ENCODE results near the gene SLC5A10.
"Not testable (repeated sequence)": the region's sequence is repeated elsewhere in the genome, so short reads cannot be mapped to it uniquely, and the experiment has no call there.

SLC5A10 gene

DNA sequence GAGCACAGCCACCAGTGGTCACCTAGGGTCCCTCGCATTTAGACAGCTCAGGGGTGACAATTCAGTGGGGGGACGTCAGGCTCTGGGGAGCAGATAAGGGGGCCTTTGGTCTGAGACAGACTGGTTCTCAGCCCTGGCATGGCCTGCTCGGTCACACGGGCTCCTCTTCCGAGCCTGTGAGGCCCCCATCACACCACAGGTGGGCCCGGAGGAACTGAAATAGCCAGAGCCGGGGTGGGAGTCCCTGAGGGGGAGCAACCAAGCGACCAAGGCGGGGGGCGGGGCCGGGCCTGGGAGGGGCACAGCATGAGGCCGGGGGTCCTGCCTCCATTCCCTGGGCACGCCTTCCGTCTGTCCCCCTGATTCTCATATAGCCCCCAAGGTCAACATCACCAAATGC is 90.4 kb downstream of the SLC5A10 start:
- H3K4me3 ChIP-seq (ENCODE audit: low read depth, low read length) = not testable (repeated sequence)

DNA sequence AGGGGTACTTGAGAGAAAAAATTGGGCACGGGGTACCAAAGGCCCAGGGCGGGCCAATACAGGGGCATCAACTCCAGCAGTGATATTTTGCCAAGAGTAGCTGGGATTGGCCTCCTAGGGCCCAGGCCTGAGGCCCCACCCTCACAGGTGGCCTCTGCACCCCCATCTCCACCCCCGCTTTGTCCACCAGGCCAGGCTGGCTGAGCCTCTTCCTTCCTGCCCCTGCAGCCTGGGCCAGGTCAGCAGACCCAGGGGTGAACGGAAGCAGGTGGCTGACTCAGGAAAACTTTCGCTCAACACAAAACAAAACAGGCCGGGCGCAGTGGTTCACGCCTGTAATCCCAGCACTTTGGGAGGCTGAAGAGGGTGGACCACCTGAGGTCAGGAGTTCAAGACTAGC is 91.1 kb downstream of the SLC5A10 start:
- H3K4me3 ChIP-seq (ENCODE audit: low read depth, low read length) = not testable (repeated sequence)

DNA sequence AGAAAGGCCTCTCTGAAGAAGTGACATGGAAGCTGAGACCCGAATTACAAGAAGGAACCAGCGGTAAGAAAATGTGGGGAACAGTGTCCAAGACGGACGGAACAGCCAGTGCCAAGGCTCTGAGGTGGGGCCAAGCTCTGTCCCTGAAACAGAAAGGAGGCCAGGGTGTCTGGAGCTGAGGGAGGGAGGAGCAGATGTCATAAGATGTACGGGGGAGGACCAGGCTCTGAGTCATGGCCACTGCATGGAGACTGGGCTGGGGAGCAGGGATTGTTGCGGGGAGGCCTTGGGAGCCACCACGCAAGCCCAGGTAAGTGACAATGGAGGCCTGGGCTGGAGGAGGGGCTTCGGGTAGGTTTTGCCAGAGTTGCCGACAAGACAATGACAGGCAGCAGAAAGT is 92.7 kb downstream of the SLC5A10 start:
- not testable (repeated sequence) for H3K4me3 ChIP-seq (ENCODE audit: low read depth, low read length)

DNA sequence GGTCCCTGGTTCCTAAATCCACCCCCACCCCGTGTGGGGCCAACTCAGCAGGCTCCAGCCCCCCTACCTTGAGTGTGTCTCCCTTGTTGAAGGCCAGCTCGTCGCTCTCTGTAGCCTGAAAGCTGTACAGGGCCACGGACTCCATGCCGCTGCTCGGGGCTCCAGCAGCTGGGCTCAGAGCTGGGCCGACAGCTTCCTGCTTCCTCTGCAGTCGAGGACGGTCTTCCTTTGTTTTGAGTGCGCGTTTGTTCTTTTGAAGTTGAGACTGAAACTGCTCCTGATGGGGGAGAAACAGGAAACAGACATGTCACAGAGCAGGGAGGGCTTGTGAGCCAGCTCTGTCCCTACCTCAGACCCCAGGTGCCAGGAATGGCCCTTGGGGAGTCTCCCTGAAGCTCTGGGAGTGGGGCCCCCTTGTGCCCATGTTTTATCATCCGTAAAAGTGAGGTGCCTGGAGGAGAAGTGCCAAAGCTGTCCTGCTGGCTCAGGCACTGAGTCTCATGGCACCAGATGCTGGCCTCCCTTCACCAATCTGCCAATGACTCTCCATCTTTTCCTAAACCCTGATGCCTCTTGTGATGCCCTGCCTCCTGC is 94.9 kb downstream of the SLC5A10 start, which contains the start of gene GRAP:
TSS of gene GRAP (minus strand) at position 176 of the 594 bp plus-strand sequence. CDS start at position 145, 31 bp downstream.
- not testable (repeated sequence) for H3K4me3 ChIP-seq (ENCODE audit: low read depth, low read length)

DNA sequence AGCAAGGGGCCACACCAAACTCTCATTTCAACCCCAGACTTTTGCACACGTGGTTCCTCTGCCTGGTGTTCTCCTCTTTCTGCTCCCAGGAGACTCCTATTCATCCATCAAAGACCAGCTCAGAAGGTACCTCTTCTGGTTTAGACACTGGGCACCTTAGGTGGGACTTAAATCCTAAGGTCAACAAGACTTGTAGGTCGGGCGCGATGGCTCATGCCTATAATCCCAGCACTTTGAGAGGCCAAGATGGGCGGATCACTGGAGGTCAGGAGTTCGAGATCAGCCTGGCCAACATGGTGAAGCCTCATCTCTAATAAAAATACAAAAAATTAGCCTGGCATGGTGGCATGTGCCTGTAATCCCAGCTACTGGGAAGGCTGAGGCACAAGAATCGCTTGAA is 95.5 kb downstream of the SLC5A10 start:
- H3K4me3 ChIP-seq (ENCODE audit: low read depth, low read length) = not testable (repeated sequence)

DNA sequence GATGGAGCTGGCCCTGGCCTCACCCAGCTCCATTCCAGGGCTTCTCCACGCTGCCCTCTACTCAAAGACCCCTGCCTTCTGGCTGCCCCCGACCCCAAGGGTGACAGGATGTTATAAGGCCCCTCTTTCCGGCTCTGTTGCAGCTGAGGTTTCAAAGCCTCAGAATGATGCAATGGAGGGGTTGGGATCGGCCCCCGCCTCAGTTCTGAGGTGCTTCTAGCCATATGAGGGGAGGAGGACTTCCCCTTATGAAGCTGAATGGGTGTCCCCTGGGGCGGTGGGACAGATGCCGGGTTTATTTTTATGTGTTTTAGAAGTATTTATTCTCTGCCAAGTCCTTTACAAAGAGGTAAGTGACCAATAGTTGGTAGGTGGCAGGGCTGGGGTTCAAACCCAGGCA is 96.9 kb downstream of the SLC5A10 start:
- H3K4me3 ChIP-seq (ENCODE audit: low read depth, low read length) = not testable (repeated sequence)

DNA sequence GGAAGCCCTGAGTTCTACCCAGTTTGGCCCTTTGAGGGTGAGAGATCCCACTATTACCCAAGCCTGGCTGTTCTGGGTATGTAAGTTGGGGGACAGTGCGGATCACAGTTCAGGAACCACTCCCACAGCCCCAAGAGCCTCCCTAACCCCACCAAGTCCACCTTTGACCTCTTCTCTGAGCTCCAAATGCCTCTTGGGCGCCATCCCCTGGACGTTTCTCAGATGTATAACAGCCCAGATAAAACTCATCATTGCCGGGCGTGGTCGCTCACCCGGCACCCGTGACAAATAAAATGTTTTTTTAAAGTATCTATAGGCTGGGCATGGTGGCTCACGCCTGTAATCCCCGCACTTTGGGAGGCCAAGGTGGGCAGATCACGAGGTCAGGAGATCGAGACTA is 103.5 kb downstream of the SLC5A10 start:
- not testable (repeated sequence) for H3K4me3 ChIP-seq (ENCODE audit: low read depth, low read length)

DNA sequence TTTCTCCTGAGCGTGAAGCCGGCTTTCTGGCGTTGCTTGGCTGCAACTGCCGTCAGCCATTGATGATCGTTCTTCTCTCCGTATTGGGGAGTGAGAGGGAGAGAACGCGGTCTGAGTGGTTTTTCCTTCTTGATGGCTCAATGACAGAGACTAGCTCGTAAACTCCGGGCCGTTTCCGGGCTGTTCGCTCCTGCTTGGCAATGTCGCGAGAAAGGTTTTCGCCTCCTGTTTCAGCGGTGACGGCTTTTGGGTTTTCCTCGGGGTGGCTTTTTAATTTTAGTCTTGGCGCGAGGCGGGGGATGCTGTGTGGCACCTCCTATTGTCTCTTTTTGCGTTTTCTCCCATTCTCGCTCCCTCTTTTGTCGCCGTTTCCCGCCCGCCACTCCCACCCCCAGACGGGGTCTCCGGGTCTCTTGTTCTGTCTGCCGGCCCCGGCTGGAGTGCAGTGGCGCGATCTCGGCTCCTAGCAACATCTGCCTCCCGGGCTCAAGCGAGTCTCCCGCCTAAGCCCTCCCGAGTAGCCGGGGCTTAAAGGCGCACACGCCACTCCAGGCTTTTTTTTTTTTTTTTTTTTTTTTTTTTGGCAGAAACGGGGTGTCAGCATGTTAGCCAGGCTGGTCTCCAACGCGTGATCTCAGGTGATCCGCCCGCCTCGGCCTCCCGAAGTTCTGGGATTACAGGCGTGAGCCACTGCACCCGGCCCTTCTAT is 110.2 kb downstream of the SLC5A10 start:
- not testable (repeated sequence) for H3K4me3 ChIP-seq (ENCODE audit: low read depth, low read length)

DNA sequence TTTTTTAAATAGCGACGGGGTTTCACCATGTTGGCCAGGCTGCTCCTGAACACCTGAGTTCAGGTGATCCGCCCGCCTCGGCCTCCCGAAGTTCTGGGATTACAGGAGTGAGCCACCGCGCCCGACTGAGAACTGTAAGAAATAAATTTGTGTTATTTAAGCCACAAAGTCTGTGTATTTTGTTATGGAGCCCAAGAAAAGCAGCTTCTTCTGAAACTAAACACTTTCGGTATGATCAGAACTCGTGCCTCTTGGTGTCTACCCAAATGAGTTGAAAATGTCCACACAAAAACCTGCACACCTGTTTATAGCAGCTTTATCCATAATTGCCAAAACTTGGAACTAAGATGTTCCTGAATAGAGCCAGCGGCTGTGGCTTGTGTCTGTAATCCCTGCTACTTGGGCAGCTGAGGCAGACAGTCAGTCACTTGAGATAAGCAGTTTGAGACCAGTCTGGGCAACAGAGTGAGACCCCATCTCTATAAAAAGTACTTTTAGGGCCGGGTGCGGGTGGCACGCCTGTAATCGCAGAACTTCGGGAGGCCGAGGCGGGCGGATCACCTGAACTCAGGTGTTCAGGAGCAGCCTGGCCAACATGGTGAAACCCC is 110.9 kb downstream of the SLC5A10 start:
- not testable (repeated sequence) for H3K4me3 ChIP-seq (ENCODE audit: low read depth, low read length)

DNA sequence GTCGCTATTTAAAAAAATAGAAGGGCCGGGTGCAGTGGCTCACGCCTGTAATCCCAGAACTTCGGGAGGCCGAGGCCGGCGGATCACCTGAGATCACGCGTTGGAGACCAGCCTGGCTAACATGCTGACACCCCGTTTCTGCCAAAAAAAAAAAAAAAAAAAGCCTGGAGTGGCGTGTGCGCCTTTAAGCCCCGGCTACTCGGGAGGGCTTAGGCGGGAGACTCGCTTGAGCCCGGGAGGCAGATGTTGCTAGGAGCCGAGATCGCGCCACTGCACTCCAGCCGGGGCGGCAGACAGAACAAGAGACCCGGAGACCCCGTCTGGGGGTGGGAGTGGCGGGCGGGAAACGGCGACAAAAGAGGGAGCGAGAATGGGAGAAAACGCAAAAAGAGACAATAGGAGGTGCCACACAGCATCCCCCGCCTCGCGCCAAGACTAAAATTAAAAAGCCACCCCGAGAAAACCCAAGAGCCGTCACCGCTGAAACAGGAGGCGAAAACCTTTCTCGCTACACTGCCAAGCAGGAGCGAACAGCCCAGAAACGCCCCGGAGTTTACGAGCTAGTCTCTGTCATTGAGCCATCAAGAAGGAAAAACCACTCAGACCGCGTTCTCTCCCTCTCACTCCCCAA is 111.5 kb downstream of the SLC5A10 start:
- not testable (repeated sequence) for H3K4me3 ChIP-seq (ENCODE audit: low read depth, low read length)

DNA sequence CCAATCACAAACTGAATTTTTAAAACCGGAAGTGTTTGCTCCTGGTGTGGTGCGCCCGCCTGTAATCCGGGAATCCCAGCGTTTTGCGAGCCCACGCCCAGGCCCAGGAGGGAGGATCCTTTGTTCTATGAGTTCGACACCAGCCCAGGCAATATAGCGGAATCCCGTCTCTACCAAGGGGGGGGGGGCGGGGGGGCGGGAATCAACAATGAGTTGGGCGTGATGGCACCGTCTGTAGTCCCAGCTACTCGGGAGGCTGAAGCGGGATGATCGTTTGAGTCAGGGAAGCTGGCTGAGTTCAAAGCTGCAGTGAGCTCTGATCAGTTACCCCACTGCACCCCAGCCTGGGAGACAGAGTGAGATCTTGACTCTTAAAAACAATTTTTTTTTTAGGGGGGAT is 112.4 kb downstream of the SLC5A10 start:
- not testable (repeated sequence) for H3K4me3 ChIP-seq (ENCODE audit: low read depth, low read length)

DNA sequence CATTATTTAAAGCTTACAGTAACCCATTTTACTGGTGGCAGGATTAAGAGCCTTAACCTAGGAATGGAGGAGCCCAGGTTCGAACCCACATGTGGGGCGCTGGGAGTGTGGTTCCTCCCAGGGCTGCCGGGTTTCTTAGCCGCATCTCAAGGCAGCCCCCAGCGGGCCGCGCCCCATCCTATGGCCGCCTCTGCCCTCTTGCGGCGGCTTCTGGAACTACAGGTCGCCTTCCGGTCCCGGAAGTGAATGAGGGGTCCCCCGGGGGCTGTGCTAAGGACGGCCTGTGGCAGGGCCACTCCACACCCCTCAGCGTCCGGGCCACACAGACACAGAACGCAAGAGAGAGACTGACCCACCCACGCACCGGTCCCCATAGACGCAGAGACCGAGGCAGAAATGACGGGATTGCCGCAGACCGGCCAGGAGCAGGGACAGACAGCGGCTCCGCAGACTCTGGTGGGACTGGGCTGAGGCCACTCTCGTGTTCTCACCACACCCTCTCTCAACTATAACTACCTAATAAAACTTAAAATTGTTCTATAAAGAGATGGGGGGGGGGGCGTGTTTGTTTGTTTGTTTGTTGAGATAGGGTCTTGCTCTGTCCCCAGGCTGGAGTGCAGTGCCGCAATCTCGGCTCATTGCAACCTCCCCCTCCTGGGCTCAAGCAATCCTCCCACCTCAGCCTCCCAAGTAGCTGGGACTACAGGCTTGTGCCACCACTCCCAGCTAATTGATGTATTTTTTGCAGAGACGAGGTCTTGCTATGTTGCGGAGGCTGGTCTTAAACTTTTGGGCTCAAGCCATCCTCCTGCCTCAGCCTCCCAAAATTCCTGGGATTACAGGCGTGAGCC is 118.6 kb downstream of the SLC5A10 start:
- H3K4me3 ChIP-seq (ENCODE audit: low read depth, low read length) = not testable (repeated sequence)
